SH-SY5Y (cell line): ENCODE results near the gene ARFGAP3.

Experiments used
- GATA2 ChIP-seq: IDR thresholded peaks from 2 replicates; pipeline ENCODE4 v1.6.1; 2011; ENCODE audit warnings: mild to moderate bottlenecking, low read depth, low read length
- GATA3 ChIP-seq: IDR thresholded peaks from 2 replicates; pipeline ENCODE4 v1.6.1; 2011; ENCODE audit warnings: low read depth, mild to moderate bottlenecking, low read length, moderate library complexity

DNA sequence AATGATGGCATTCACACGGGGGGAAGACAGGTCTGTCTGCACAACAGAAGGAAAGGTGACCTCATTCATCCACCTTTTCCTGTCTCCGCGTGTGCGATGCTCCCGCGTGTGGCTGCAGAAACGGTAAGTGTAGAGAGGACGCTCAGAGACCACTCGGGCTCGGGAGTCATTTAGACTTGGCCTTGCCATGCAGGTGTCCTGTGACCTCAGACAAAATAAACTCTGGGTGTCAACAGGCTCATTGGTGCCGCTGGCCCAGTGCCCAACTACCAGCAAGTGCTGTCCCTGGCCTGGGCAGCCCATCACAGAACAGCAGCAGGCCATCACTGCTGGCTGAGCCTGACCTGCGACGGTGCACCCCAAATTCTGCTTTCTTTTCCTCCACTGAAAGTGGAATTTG, 48.1 kb upstream of the ARFGAP3 start:
- TF ChIP-seq GATA2, result no peak
- TF ChIP-seq GATA3, result no peak
